ENCODE results near the gene SPAG16. TPM values are rescaled to one million over a fixed set of nuclear protein-coding genes. Genes with fewer than 3 reads are reported as not detected.

Gene SPAG16
- total RNA-seq, 1 experiment from 2014 or later: 30.0 TPM

GRCh38 chr2:213285404-213285803 is 1.1 kb downstream of the SPAG16 start:
- Histone ChIP-seq H3K4me1 (replicated peaks; ENCODE audit: insufficient read depth) (peaks cover 27% of the 10 kb centered on the region), H2AFZ (no peak overlapping the region), H3K4me3 (peak overlapping the region; percentile 70; the same call in 1 of the 2 replicates), H3F3A (ENCODE audit: insufficient read depth, low read depth) (no peaks in the 10 kb centered on the region), H3K27me3 (ENCODE audit: insufficient read depth, low read depth) (no peaks in the 10 kb centered on the region), H3K27ac (no peak overlapping the region), H3K79me2 (ENCODE audit: low read depth) (peaks cover 21% of the 10 kb centered on the region), H3K9me2 (ENCODE audit: insufficient read depth) (no peaks in the 10 kb centered on the region), H3K9me3 (ENCODE audit: insufficient read depth, low read depth) (no peaks in the 10 kb centered on the region), H4K20me1 (ENCODE audit: insufficient read depth) (no peaks in the 10 kb centered on the region), H3K4me2 (peak overlapping the region; percentile 87), H3K36me3 (ENCODE audit: low read depth) (0 out of 2 replicates have a peak, but pooled peaks cover 7% of the 10 kb centered on the region)
- no peak for TF ChIP-seq EZH2 (IDR thresholded peaks at IDR 0.05; ENCODE audit: low read depth)
- TF ChIP-seq, protein P1, sequence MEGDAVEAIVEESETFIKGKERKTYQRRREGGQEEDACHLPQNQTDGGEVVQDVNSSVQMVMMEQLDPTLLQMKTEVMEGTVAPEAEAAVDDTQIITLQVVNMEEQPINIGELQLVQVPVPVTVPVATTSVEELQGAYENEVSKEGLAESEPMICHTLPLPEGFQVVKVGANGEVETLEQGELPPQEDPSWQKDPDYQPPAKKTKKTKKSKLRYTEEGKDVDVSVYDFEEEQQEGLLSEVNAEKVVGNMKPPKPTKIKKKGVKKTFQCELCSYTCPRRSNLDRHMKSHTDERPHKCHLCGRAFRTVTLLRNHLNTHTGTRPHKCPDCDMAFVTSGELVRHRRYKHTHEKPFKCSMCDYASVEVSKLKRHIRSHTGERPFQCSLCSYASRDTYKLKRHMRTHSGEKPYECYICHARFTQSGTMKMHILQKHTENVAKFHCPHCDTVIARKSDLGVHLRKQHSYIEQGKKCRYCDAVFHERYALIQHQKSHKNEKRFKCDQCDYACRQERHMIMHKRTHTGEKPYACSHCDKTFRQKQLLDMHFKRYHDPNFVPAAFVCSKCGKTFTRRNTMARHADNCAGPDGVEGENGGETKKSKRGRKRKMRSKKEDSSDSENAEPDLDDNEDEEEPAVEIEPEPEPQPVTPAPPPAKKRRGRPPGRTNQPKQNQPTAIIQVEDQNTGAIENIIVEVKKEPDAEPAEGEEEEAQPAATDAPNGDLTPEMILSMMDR (conservative IDR thresholded peaks at IDR 0.05): no peak
- CTCF ChIA-PET: no interaction called here
- POLR2A ChIA-PET (ENCODE audit: unreplicated experiment): interaction anchor here (0.6 to 0.7 kb wide), 2 partner anchors 167 to 648 kb away, joined by 3 to 5 read pairs; no protein-coding TSS in a partner anchor
- intact Hi-C loops (cut with micrococcal nuclease; ENCODE audit: unreplicated experiment): no loop called here
- no peak for DNase-seq
- no TSS peak for BruUV-seq (replicated peaks)

- TF ChIP-seq, protein P1 (conservative IDR thresholded peaks at IDR 0.05): no peak
- no peak for TF ChIP-seq EZH2 (IDR thresholded peaks at IDR 0.05; ENCODE audit: low read depth)
- peaks cover 21% of the 10 kb centered on the region for H3K79me2 ChIP-seq (ENCODE audit: low read depth)
- H3F3A ChIP-seq (ENCODE audit: insufficient read depth, low read depth): no peaks in the 10 kb centered on the region
- no peaks in the 10 kb centered on the region for H3K27me3 ChIP-seq (ENCODE audit: insufficient read depth, low read depth)
- POLR2A ChIA-PET (ENCODE audit: unreplicated experiment): no interaction called here
- H3K4me1 ChIP-seq (replicated peaks; ENCODE audit: insufficient read depth): peaks cover 27% of the 10 kb centered on the region
- peak overlapping the region; percentile 87 for H3K4me2 ChIP-seq
- no peak overlapping the region for H2AFZ ChIP-seq
- 0 out of 2 replicates have a peak overlapping the region, but pooled peaks have one; percentile 70 for H3K4me3 ChIP-seq
- BruUV-seq (replicated peaks): no TSS peak
- CTCF ChIA-PET: no interaction called here
- H3K9me3 ChIP-seq (ENCODE audit: insufficient read depth, low read depth): no peaks in the 10 kb centered on the region
- H3K9me2 ChIP-seq (ENCODE audit: insufficient read depth): no peaks in the 10 kb centered on the region
- no peak overlapping the region for H3K27ac ChIP-seq
- intact Hi-C loops (cut with micrococcal nuclease; ENCODE audit: unreplicated experiment): no loop called here
- no peaks in the 10 kb centered on the region for H4K20me1 ChIP-seq (ENCODE audit: insufficient read depth)
- H3K36me3 ChIP-seq (ENCODE audit: low read depth): 0 out of 2 replicates have a peak, but pooled peaks cover 7% of the 10 kb centered on the region
- no peak for DNase-seq
These were observed 1.9 kb downstream of the SPAG16 start for GRCh38 chr2:213286161-213286560.

- no TSS peak for BruUV-seq (replicated peaks)
- peak; percentile 43 to 75 for DNase-seq
- Histone ChIP-seq H3K27ac (no peak overlapping the region), H2AFZ (no peak overlapping the region), H3K9me3 (ENCODE audit: insufficient read depth, low read depth) (no peaks in the 10 kb centered on the region), H3K36me3 (ENCODE audit: low read depth) (0 out of 2 replicates have a peak, but pooled peaks cover 7% of the 10 kb centered on the region), H3F3A (ENCODE audit: insufficient read depth, low read depth) (no peaks in the 10 kb centered on the region), H3K4me2 (peak overlapping the region; percentile 36; the same call in 1 of the 2 replicates), H3K27me3 (ENCODE audit: insufficient read depth, low read depth) (no peaks in the 10 kb centered on the region), H4K20me1 (ENCODE audit: insufficient read depth) (no peaks in the 10 kb centered on the region), H3K4me3 (no peak overlapping the region), H3K79me2 (ENCODE audit: low read depth) (peaks cover 21% of the 10 kb centered on the region), H3K9me2 (ENCODE audit: insufficient read depth) (no peaks in the 10 kb centered on the region), H3K4me1 (replicated peaks; ENCODE audit: insufficient read depth) (peaks cover 20% of the 10 kb centered on the region)
- ChIA-PET POLR2A (ENCODE audit: unreplicated experiment) (interaction anchor here (0.6 kb wide), 1 partner anchor 19 kb away, joined by 3 read pairs; no protein-coding TSS in a partner anchor), CTCF (no interaction called here)
- intact Hi-C loops (cut with micrococcal nuclease; ENCODE audit: unreplicated experiment): no loop called here
- TF ChIP-seq, protein P1 (conservative IDR thresholded peaks at IDR 0.05): no peak
- no peak for TF ChIP-seq EZH2 (IDR thresholded peaks at IDR 0.05; ENCODE audit: low read depth)
These were observed 4.8 kb downstream of the SPAG16 start for GRCh38 chr2:213288913-213289700.

Data from PC-9 (cell line).